GM18951 (cell line): Measurements from ENCODE around the gene PCDHB14.
"Not testable (repeated sequence)": the region's sequence is repeated elsewhere in the genome, so short reads cannot be mapped to it uniquely, and the experiment has no call there.

Experiments used
- POLR2A ChIP-seq: IDR thresholded peaks from 4 replicates; pipeline ENCODE4 v1.6.1; 2011; ENCODE audit warnings: mild to moderate bottlenecking; ENCODE audit not compliant: insufficient read length, insufficient read depth; ENCODE audit errors: extremely low read depth
- in situ Hi-C: fragments of 300-500 bp; cut with MboI; formaldehyde crosslinking; loops from one replicate; pipeline ENCODE4 v1.12.0; 2022; ENCODE audit warnings: low sequenced_read_pairs, mixed read lengths, inconsistent platforms; ENCODE audit not compliant: unreplicated experiment

Gene PCDHB14

DNA sequence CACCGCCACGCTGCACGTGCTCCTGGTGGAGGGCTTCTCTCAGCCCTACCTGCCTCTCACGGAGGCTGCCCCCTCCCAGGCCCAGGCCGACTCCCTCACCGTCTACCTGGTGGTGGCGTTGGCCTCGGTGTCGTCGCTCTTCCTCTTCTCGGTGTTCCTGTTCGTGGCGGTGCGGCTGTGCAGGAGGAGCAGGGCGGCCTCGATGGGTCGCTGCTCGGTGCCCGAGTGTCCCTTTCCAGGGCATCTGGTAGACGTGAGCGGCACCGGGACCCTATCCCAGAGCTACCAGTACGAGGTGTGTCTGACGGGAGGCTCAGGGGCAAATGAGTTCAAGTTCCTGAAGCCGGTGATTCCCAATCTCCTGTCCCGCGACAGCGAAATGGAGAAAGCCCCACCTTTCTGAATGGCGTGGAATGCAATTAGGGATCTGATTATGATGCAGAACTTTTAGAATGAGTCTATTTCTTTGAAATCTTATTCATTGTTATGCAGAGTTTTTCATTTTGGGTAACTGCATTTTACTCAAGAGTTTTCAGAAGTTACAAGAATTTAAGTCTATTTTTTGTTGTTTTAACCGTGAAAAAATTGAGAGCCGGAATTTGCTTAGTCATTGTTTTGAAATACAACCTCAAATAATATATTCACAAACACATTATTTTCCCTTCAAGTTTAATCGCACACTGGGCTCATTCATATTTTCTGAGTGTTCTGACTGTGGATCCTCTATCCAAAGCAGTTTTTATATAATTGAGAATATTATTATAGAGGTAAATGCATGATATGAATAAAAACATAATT lies 13.6 kb downstream of the PCDHB14 start:
- TF ChIP-seq POLR2A: no peak
- in situ Hi-C loops: no loop called here

DNA sequence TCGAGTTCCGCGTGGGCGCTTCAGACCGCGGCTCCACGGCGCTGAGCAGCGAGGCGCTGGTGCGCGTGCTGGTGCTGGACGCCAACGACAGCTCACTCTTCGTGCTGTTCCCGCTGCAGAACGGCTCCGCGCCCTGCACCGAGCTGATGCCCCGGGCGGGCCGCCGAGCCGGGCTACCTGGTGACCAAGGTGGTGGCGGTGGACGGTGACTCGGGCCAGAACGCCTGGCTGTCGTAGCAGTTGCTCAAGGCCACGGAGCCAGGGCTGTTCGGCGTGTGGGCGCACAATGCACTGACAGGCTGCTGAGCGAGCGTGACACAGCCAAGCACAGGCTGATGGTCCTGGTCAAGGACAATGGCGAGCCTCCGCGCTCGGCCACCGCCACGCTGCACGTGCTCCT lies 18.4 kb downstream of the PCDHB14 start:
- TF ChIP-seq POLR2A: no peak
- in situ Hi-C loops: no loop called here

DNA sequence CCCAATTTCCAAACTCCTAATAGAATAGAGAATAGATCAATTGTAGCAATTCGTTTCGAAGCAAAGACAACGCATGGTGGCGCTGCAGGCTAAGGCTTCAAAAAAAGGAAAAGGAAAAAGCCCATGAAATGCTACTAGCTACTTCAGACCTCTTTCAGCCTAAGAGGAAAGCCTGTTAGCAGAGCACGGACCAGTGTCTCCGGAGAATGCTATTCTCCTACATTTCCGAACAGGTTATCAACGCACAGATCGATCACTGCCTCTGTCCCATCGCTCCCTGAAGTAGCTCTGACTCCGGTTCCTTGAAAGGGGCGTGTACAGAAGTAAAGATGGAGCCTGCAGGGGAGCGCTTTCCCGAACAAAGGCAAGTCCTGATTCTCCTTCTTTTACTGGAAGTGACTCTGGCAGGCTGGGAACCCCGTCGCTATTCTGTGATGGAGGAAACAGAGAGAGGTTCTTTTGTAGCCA lies 22.1 kb downstream of the PCDHB14 start, which contains the start of gene PCDHB15:
TSS of gene PCDHB15 (plus strand) at position 146 of the 468 bp plus-strand sequence. CDS start at position 330, 184 bp downstream.
- in situ Hi-C loops: no loop called here
- TF ChIP-seq POLR2A: no peak

DNA sequence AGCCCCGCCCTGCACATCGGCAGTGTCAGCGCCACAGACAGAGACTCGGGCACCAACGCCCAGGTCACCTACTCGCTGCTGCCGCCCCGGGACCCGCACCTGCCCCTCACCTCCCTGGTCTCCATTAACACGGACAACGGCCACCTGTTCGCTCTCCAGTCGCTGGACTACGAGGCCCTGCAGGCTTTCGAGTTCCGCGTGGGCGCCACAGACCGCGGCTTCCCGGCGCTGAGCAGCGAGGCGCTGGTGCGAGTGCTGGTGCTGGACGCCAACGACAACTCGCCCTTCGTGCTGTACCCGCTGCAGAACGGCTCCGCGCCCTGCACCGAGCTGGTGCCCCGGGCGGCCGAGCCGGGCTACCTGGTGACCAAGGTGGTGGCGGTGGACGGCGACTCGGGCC lies 23.8 kb downstream of the PCDHB14 start:
- in situ Hi-C loops: not testable (repeated sequence)

DNA sequence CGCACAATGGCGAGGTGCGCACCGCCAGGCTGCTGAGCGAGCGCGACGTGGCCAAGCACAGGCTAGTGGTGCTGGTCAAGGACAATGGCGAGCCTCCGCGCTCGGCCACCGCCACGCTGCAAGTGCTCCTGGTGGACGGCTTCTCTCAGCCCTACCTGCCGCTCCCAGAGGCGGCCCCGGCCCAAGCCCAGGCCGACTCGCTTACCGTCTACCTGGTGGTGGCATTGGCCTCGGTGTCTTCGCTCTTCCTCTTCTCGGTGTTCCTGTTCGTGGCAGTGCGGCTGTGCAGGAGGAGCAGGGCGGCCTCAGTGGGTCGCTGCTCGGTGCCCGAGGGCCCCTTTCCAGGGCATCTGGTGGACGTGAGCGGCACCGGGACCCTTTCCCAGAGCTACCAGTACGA lies 24.3 kb downstream of the PCDHB14 start:
- in situ Hi-C loops: not testable (repeated sequence)

DNA sequence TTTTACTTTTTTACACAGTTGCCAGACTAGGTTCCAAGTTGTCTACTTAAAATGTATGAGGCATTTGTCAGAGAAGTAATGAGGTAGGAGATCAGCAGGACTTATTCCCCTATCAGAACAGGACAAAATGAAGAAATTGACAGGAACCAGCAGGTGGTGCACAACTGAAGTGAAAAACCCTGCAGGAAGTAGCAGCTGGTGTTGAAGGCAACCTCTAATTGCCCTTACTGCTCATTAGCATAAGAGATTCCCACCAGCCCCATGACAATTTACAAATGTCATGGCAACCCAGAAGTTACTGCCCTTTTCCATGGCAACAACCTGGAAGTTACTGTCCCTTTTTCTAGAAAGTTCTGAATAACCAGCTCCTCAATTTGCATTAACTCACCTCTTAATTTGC lies 27.4 kb downstream of the PCDHB14 start:
- in situ Hi-C loops: no loop called here
- no peak for TF ChIP-seq POLR2A

DNA sequence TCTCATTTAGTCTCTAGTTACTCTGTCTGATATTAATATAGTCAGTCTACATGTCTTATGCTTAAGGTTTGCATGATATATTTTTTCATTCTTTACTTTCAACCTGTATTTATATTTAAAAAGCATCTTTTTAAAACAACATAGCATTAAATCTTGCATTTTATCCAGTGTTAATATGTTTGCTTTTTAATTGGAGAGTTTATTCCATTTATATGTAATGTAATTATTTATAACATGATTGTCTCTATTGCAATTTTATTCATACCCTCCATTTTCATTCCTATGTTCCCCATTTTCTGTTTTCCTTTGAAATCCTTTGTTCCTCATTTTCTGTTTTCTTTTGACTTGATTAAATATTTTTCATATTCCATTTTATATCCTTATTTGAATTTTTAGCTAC lies 35.3 kb downstream of the PCDHB14 start:
- TF ChIP-seq POLR2A: no peak
- in situ Hi-C loops: no loop called here

DNA sequence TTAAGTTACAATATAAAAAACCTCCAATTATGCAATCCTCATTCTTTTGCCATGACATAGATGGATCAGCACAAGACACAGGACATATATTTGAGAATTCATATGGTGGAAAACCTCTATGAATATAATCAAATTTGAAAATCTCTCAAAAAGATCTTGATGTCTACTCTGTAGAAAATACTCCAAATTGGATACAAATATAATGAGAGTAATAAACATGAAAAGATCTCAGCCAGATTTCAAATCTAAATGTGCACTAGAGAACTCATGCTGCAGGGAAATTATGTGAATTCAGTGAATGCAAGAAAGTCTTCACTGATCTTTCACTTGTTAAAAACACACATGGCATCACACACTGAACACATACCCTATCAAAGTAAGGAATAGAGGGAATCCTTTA lies 35.8 kb downstream of the PCDHB14 start:
- in situ Hi-C loops: no loop called here
- TF ChIP-seq POLR2A: no peak

DNA sequence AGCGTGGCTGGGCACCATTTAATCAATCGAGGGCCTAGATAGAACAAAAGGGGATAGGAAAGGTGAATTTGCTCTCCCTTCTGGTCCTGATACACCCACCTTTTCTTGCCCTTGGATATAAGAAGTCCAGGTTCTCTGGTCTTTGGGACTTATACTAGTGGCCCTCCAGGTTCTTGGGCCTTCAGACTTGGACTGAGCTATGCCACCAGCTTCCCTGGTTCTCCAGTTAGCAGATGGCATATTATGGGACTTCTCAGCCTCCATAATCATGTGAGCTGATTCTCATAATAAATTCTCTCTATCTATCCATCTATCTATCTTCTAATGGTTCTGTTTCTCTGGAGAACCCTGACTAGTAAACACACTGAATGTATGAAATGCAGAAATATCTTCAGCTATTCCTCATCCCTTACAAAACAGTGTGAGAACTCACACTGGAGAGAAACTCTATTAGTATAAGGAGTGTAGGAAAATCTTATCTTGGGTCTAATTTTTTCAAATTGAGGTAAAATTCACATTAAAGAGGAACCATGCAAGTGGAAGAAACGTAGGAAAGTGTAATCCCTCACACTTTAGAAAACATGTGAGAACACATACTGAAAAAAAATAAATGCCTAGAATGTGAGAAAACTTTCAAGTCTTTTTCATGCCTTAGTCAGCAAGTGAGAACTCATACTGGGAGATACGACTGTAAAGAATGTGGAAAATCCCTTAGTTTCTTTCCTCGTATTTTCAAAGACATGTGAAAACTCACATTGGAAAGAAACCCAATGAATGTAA lies 37.5 kb downstream of the PCDHB14 start:
- no peak for TF ChIP-seq POLR2A
- in situ Hi-C loops: no loop called here

DNA sequence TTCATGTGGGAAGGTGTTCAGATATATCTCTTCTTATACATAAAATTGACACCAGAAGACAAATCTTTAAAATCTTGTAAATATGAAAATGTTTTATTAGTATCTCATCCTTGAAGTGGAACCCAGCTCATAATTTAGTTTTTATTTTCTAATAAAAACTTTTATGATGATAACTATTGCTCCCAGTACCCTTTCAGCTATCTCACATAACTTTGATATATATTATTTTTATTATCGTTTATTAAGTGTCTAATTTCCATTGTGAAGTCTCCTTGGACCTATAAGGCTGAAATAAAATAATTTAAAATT lies 38.0 kb downstream of the PCDHB14 start:
- no peak for TF ChIP-seq POLR2A
- in situ Hi-C loops: no loop called here

DNA sequence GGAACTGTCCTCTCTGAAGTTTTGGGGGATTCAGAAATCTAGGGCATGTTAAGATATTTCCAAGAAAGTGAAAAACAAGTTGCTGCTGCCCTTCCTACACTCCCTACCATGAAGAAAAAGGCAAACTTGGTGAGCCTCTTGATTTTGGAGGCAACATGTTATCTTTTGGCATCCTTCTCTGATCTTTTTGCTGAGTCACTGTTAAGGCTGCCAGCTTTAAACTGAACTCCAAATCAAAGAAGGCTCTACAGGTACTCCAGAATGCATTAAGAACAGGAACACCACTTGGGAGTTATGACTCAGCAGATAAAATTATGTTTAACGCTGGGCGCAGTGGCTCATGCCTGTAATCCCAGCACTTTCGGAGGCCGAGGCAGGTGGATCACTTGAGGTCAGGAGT lies 46.1 kb downstream of the PCDHB14 start:
- no peak for TF ChIP-seq POLR2A
- in situ Hi-C loops: no loop called here

DNA sequence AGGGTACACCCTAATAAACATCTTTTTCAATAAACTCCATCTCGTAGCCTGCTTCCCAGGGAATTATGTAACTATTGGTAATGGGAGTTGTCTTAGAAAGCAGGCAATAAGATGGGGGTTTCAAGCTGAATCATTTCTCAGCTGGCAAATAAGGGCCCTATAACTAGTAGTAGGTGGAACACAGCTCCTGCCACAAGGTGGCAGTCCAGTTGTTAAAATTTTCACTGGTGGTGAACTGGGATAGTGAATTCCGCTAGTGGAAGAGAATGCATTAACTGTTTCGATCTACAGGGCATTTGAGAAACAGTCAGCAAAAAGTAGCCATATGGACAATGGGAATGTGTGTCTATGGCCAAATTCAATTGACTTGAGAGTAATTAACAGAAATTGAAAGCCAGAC lies 49.8 kb downstream of the PCDHB14 start:
- in situ Hi-C loops: no loop called here
- no peak for TF ChIP-seq POLR2A
